ENCODE measurements around the gene NELFE. TPM values are rescaled to one million over a fixed set of nuclear protein-coding genes. Genes with fewer than 3 reads are reported as not detected.

NELFE gene
- total and polyA plus RNA-seq, 2 of the 13 experiments (the other 11 are each of a cell fraction or from before 2014, with no cell fraction given) = 51.3 to 69.8 TPM

DNA sequence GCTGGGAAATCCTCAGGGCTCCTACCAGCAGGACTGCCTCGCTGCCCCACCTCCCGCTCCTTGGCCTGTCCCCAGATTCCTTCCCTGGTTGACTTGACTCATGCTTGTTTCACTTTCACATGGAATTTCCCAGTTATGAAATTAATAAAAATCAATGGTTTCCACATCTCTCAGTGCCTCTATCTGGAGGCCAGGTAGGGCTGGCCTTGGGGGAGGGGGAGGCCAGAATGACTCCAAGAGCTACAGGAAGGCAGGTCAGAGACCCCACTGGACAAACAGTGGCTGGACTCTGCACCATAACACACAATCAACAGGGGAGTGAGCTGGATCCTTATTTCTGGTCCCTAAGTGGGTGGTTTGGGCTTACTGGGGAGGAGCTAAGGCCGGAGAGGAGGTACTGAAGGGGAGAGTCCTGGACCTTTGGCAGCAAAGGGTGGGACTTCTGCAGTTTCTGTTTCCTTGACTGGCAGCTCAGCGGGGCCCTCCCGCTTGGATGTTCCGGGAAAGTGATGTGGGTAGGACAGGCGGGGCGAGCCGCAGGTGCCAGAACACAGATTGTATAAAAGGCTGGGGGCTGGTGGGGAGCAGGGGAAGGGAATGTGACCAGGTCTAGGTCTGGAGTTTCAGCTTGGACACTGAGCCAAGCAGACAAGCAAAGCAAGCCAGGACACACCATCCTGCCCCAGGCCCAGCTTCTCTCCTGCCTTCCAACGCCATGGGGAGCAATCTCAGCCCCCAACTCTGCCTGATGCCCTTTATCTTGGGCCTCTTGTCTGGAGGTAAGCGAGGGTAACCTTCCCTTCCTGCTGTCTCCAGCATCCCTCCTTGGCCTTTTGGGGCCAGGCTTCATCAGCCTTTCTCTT, 13.0 kb downstream of the NELFE start, which contains the start of gene CFB (continued):
- TF ChIP-seq ZNF784 (CRISPR knock-in tag; IDR thresholded peaks at IDR 0.05; ENCODE audit: borderline replicate concordance) (peak; percentile 57), SP5 (CRISPR knock-in tag; IDR thresholded peaks at IDR 0.05; ENCODE audit: borderline replicate concordance, low read depth) (peak; percentile 95), GABPB1 (CRISPR knock-in tag; IDR thresholded peaks at IDR 0.05) (peak; percentile 54), BCL6 (CRISPR knock-in tag; IDR thresholded peaks at IDR 0.05) (peak; percentile 80), KLF13 (CRISPR knock-in tag; IDR thresholded peaks at IDR 0.05) (0 out of 2 replicates have a peak, but pooled peaks have one; percentile 21), ISX (CRISPR knock-in tag; conservative IDR thresholded peaks at IDR 0.05) (no peak), ZNF124 (CRISPR knock-in tag; IDR thresholded peaks at IDR 0.05) (peak; percentile 47; the same call in 1 of the 2 replicates), ATF3 (CRISPR knock-in tag; IDR thresholded peaks at IDR 0.05) (peak; percentile 60; the same call in 1 of the 2 replicates), ZNF33B (CRISPR knock-in tag; IDR thresholded peaks at IDR 0.05) (no peak), CEBPG (CRISPR knock-in tag; IDR thresholded peaks at IDR 0.05) (peak; percentile 76), ZNF782 (CRISPR knock-in tag; IDR thresholded peaks at IDR 0.05; ENCODE audit: borderline replicate concordance) (no peak), TOPORS (CRISPR knock-in tag; IDR thresholded peaks at IDR 0.05) (peak; percentile 65; the same call in 1 of the 2 replicates), ZBTB46 (CRISPR knock-in tag; IDR thresholded peaks at IDR 0.05; ENCODE audit: borderline replicate concordance) (no peak)
- TF ChIP-seq, protein P1, sequence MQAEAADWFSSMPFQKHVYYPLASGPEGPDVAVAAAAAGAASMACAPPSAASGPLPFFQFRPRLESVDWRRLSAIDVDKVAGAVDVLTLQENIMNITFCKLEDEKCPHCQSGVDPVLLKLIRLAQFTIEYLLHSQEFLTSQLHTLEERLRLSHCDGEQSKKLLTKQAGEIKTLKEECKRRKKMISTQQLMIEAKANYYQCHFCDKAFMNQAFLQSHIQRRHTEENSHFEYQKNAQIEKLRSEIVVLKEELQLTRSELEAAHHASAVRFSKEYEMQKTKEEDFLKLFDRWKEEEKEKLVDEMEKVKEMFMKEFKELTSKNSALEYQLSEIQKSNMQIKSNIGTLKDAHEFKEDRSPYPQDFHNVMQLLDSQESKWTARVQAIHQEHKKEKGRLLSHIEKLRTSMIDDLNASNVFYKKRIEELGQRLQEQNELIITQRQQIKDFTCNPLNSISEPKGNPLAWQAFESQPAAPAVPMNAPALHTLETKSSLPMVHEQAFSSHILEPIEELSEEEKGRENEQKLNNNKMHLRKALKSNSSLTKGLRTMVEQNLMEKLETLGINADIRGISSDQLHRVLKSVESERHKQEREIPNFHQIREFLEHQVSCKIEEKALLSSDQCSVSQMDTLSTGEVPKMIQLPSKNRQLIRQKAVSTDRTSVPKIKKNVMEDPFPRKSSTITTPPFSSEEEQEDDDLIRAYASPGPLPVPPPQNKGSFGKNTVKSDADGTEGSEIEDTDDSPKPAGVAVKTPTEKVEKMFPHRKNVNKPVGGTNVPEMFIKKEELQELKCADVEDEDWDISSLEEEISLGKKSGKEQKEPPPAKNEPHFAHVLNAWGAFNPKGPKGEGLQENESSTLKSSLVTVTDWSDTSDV (CRISPR knock-in tag; IDR thresholded peaks at IDR 0.05) = no peak
- TF ChIP-seq, protein P2, sequence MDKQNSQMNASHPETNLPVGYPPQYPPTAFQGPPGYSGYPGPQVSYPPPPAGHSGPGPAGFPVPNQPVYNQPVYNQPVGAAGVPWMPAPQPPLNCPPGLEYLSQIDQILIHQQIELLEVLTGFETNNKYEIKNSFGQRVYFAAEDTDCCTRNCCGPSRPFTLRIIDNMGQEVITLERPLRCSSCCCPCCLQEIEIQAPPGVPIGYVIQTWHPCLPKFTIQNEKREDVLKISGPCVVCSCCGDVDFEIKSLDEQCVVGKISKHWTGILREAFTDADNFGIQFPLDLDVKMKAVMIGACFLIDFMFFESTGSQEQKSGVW (CRISPR knock-in tag; IDR thresholded peaks at IDR 0.05; ENCODE audit: borderline replicate concordance) = no peak; the same call in 1 of the 2 replicates
- TF ChIP-seq, protein P3, sequence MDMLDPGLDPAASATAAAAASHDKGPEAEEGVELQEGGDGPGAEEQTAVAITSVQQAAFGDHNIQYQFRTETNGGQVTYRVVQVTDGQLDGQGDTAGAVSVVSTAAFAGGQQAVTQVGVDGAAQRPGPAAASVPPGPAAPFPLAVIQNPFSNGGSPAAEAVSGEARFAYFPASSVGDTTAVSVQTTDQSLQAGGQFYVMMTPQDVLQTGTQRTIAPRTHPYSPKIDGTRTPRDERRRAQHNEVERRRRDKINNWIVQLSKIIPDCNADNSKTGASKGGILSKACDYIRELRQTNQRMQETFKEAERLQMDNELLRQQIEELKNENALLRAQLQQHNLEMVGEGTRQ (IDR thresholded peaks at IDR 0.05; ENCODE audit: low read depth, low read length) = no peak
- TF ChIP-seq, protein P3 (CRISPR knock-in tag; IDR thresholded peaks at IDR 0.05; ENCODE audit: borderline replicate concordance) = no peak
- TF ChIP-seq, protein P4, sequence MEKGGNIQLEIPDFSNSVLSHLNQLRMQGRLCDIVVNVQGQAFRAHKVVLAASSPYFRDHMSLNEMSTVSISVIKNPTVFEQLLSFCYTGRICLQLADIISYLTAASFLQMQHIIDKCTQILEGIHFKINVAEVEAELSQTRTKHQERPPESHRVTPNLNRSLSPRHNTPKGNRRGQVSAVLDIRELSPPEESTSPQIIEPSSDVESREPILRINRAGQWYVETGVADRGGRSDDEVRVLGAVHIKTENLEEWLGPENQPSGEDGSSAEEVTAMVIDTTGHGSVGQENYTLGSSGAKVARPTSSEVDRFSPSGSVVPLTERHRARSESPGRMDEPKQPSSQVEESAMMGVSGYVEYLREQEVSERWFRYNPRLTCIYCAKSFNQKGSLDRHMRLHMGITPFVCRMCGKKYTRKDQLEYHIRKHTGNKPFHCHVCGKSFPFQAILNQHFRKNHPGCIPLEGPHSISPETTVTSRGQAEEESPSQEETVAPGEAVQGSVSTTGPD (CRISPR knock-in tag; IDR thresholded peaks at IDR 0.05) = peak; percentile 48; the same call in 1 of the 2 replicates
